Smooth muscle cell (in vitro differentiated cells): ENCODE data around the gene IGFN1. TPM values are rescaled to one million over a fixed set of nuclear protein-coding genes. Genes with fewer than 3 reads are reported as not detected.
A peak's percentile ranks its signal among the peaks of the same experiment; 100 is the strongest.

ENCODE experiments used
- DNase-seq: peaks from one replicate; lab custom pipeline; 2025; ENCODE audit not compliant: unreplicated experiment; lab: John Stamatoyannopoulos, UW
- H2AFZ ChIP-seq: fragments of 200-600 bp; sonication (generic); 2 replicates; pipeline ENCODE4 v1.6.0; 2016; ENCODE audit warnings: antibody characterized with exemption, low read depth, mild to moderate bottlenecking
- H3F3A ChIP-seq: fragments of 200-600 bp; sonication (generic); 2 replicates; pipeline ENCODE4 v1.6.0; 2017; ENCODE audit warnings: antibody characterized with exemption, low read depth
- H3K27ac ChIP-seq: fragments of 200-600 bp; sonication (generic); 2 replicates; pipeline ENCODE4 v1.5.1; 2016; ENCODE audit warnings: low read depth, mild to moderate bottlenecking
- H3K27me3 ChIP-seq: fragments of 200-600 bp; sonication (generic); 2 replicates; pipeline ENCODE4 v1.6.1; 2016; ENCODE audit warnings: low read depth, mild to moderate bottlenecking
- H3K36me3 ChIP-seq: fragments of 200-600 bp; sonication (generic); 2 replicates; pipeline ENCODE4 v1.5.1; 2016; ENCODE audit warnings: low read depth
- H3K4me1 ChIP-seq: fragments of 200-600 bp; sonication (generic); 2 replicates; pipeline ENCODE4 v1.5.1; 2016; ENCODE audit warnings: low read depth
- H3K4me2 ChIP-seq: fragments of 200-600 bp; sonication (generic); 2 replicates; pipeline ENCODE4 v1.6.0; 2016; ENCODE audit warnings: mild to moderate bottlenecking
- H3K4me3 ChIP-seq: fragments of 200-600 bp; sonication (generic); 2 replicates; pipeline ENCODE4 v1.5.1; 2016; ENCODE audit warnings: mild to moderate bottlenecking
- H3K79me2 ChIP-seq: fragments of 200-600 bp; sonication (generic); 2 replicates; pipeline ENCODE4 v1.6.0; 2016; ENCODE audit warnings: low read depth, mild to moderate bottlenecking
- H3K9ac ChIP-seq: fragments of 200-600 bp; sonication (generic); 2 replicates; pipeline ENCODE4 v1.6.0; 2016; ENCODE audit warnings: low read depth
- H3K9me3 ChIP-seq: fragments of 200-600 bp; sonication (generic); replicated peaks from 2 replicates; pipeline ENCODE4 v1.5.1; 2016; ENCODE audit warnings: low read depth
- H4K20me1 ChIP-seq: fragments of 200-600 bp; sonication (generic); 2 replicates; pipeline ENCODE4 v1.6.0; 2016; ENCODE audit warnings: low read depth
- CTCF ChIP-seq: fragments of 200-600 bp; sonication (generic); IDR thresholded peaks from 2 replicates; pipeline ENCODE4 v1.5.1; 2017; ENCODE audit warnings: borderline replicate concordance, mild to moderate bottlenecking, antibody characterized with exemption; ENCODE audit not compliant: insufficient read depth, poor library complexity, severe bottlenecking
- WGBS: methylation state at CpG from one replicate; pipeline ENCODE4 v1.1.7; 2016; ENCODE audit warnings: low lambda C conversion rate; 5-methylcytosine and 5-hydroxymethylcytosine counted together
- polyA plus RNA-seq: library from polyadenylated mRNA; unstranded; fragments of >200 nt; fragmentation: Nextera tagmentation; extraction: Ambion mirVana; gene quantifications from 2 replicates; pipeline ENCODE4 v1.2.1, GENCODE V29; 2016
- total RNA-seq: library from RNA; depleted of rRNA; stranded (reverse); fragments of >200 nt; gene quantifications from 2 replicates; pipeline ENCODE4 v1.2.3, GENCODE V29; 2014

Gene IGFN1
- total and polyA plus RNA-seq, 2 experiments from 2014 or later = not detected

DNA sequence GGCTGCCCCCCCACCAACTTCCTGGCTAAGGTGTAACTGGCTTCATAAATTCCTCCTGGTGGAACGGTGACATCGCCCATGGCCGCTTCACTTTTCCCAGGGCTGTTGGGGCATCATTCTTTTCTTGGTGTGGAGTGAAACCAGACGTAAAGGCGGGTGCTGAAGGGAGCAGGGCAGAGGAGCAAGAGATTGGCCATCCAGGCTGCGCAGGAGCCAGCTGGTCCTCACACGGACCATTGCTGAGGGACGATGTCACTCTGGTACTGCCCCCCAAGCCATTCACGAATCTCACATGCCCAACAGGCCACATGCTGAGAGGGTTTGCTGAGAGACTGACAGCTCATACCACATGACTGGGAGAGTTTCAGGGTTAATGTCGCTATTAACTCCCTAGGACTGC, 82.2 kb downstream of the IGFN1 start:
- H2AFZ ChIP-seq = no peak overlapping the region
- no peak overlapping the region for H3K4me2 ChIP-seq
- no peak overlapping the region for H3K4me3 ChIP-seq
- no peaks in the 10 kb centered on the region for H3K36me3 ChIP-seq
- no peaks in the 10 kb centered on the region for H4K20me1 ChIP-seq
- no peaks in the 10 kb centered on the region for H3K4me1 ChIP-seq
- 73% methylated on average over 10 of the region's 10 CpGs for WGBS
- H3K9me3 ChIP-seq = no peaks in the 10 kb centered on the region
- no peaks in the 10 kb centered on the region for H3F3A ChIP-seq
- H3K9ac ChIP-seq = no peak overlapping the region
- TF ChIP-seq CTCF = no peak
- no peaks in the 10 kb centered on the region for H3K27me3 ChIP-seq
- H3K79me2 ChIP-seq = no peaks in the 10 kb centered on the region
- DNase-seq = no peak
- peak overlapping the region; percentile 6 for H3K27ac ChIP-seq

- H3K27me3 ChIP-seq = no peaks in the 10 kb centered on the region
- 92% methylated on average over 12 of the region's 12 CpGs for WGBS
Observed at GRCh38 chr1:201274616-201275252, 84.1 kb downstream of the IGFN1 start.

DNA sequence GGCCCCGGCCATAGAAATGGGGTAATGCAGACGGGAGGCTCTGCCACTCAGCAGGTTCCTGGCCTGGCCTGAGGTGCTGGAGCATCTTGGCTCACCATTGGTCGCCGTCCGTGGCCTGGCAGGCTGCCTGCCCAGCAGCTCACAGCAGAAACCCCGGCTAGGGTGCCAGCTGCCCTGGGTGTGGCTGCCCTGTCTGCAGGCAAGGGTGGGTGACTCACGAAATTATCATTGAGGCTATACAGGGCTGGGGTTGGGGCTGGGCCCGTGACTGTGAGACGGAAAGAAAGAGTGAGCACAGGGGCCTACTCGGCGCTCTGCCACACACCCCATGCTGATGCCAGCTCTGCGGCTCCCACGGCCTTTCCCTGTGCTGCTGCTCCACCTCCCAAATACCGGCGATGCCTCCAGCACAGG, 84.6 kb downstream of the IGFN1 start:
- no peak for DNase-seq
- 63% methylated on average over 15 of the region's 15 CpGs for WGBS
- H3K27ac ChIP-seq = peak overlapping the region; percentile 44

More at GRCh38 chr1:201274616-201275252, 84.1 kb downstream of the IGFN1 start:
- no peaks in the 10 kb centered on the region for H4K20me1 ChIP-seq
- no peaks in the 10 kb centered on the region for H3K36me3 ChIP-seq
- H3K4me2 ChIP-seq = no peak overlapping the region
- no peaks in the 10 kb centered on the region for H3K9me3 ChIP-seq
- TF ChIP-seq CTCF = no peak
- peak overlapping the region; percentile 44 for H3K27ac ChIP-seq
- DNase-seq = no peak
- no peaks in the 10 kb centered on the region for H3F3A ChIP-seq
- H3K79me2 ChIP-seq = no peaks in the 10 kb centered on the region
- H3K9ac ChIP-seq = no peak overlapping the region
- no peaks in the 10 kb centered on the region for H3K4me1 ChIP-seq
- H2AFZ ChIP-seq = no peak overlapping the region
- H3K4me3 ChIP-seq = no peak overlapping the region

More for the DNA sequence above, 84.6 kb downstream of the IGFN1 start:
- H3F3A ChIP-seq = no peaks in the 10 kb centered on the region
- no peaks in the 10 kb centered on the region for H3K36me3 ChIP-seq
- TF ChIP-seq CTCF = no peak
- no peaks in the 10 kb centered on the region for H3K27me3 ChIP-seq
- H3K79me2 ChIP-seq = no peaks in the 10 kb centered on the region
- no peaks in the 10 kb centered on the region for H3K9me3 ChIP-seq
- H3K9ac ChIP-seq = no peak overlapping the region
- H3K4me1 ChIP-seq = no peaks in the 10 kb centered on the region
- H3K4me2 ChIP-seq = no peak overlapping the region
- H4K20me1 ChIP-seq = no peaks in the 10 kb centered on the region
- H2AFZ ChIP-seq = no peak overlapping the region
- no peak overlapping the region for H3K4me3 ChIP-seq
